GM12878 (cell line): Measurements from ENCODE around the gene GALT.

Source experiments
- CTCF ChIP-seq, 3 experiments: IDR thresholded peaks in 2 of 3; conservative IDR thresholded peaks in 1 of 3; 2 replicates each; pipeline ENCODE4 v1.5.1; 2011; ENCODE audit warnings: low read depth in 3 of 3, low read length in 3 of 3, mild to moderate bottlenecking in 3 of 3, control low read depth in 2 of 3, moderate library complexity in 2 of 3, inconsistent platforms in 1 of 3, mixed read lengths in 1 of 3; ENCODE audit not compliant: control insufficient read depth in 2 of 3, insufficient read depth in 1 of 3; ENCODE audit errors: extremely low read depth in 1 of 3
- HDAC6 ChIP-seq: fragments of 200-600 bp; sonication (generic); IDR thresholded peaks from one replicate; pipeline ENCODE4 v1.8.0; 2017; ENCODE audit warnings: antibody characterized with exemption; ENCODE audit not compliant: unreplicated experiment
- NBN ChIP-seq: fragments of 450-650 bp; IDR thresholded peaks from 2 replicates; pipeline ENCODE4 v1.6.1; 2016
- NR2C2 ChIP-seq: IDR thresholded peaks from 2 replicates; pipeline ENCODE4 v1.6.1; 2011; ENCODE audit warnings: borderline replicate concordance, low read depth; ENCODE audit not compliant: control insufficient read depth, insufficient read length
- NRF1 ChIP-seq: conservative IDR thresholded peaks from 2 replicates; pipeline ENCODE4 v1.6.1; 2011; ENCODE audit warnings: mild to moderate bottlenecking, low read depth, low read length, improper control_type of control experiment
- PKNOX1 ChIP-seq: fragments of 450-650 bp; IDR thresholded peaks from 2 replicates; pipeline ENCODE4 v1.6.1; 2016; ENCODE audit warnings: mild to moderate bottlenecking
- POLR2A ChIP-seq: IDR thresholded peaks from 2 replicates; pipeline ENCODE4 v1.6.1; 2011; ENCODE audit warnings: low read depth, mild to moderate bottlenecking, low read length
- REST ChIP-seq: IDR thresholded peaks from 2 replicates; pipeline ENCODE4 v1.6.1; 2012; ENCODE audit warnings: mild to moderate bottlenecking, low read depth, low read length
- RFX5 ChIP-seq: IDR thresholded peaks from 2 replicates; pipeline ENCODE4 v1.6.1; 2011; ENCODE audit warnings: low read depth, low read length, improper control_type of control experiment
- SIN3A ChIP-seq: IDR thresholded peaks from 2 replicates; pipeline ENCODE4 v1.6.1; 2012; ENCODE audit warnings: low read depth, low read length, improper control_type of control experiment
- TAF1 ChIP-seq: IDR thresholded peaks from 2 replicates; pipeline ENCODE4 v1.6.1; 2011; ENCODE audit warnings: mild to moderate bottlenecking, low read depth, low read length, borderline replicate concordance
- ZNF274 ChIP-seq: IDR thresholded peaks from one replicate; pipeline ENCODE4 v1.8.0; 2011; ENCODE audit not compliant: insufficient read length, insufficient read depth
- ZSCAN29 ChIP-seq: fragments of 450-650 bp; IDR thresholded peaks from 2 replicates; pipeline ENCODE4 v1.6.1; 2017; ENCODE audit warnings: mild to moderate bottlenecking, moderate library complexity
- TF ChIP-seq, protein P1 (sequence below): fragments of 450-650 bp; IDR thresholded peaks from 2 replicates; pipeline ENCODE4 v1.6.1; 2016; ENCODE audit warnings: mild to moderate bottlenecking, moderate library complexity, borderline replicate concordance

DNA sequence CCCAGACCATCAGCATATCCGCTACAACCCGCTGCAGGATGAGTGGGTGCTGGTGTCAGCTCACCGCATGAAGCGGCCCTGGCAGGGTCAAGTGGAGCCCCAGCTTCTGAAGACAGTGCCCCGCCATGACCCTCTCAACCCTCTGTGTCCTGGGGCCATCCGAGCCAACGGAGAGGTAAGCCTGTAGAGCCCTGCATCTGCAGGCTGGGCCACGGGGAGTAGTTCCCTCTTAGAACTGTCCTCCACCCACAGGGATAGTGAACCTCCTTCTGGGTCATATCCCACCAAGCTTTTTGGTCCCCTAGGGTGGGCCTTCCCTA lies 569 bp downstream of the GALT start:
- TF ChIP-seq, protein P1, sequence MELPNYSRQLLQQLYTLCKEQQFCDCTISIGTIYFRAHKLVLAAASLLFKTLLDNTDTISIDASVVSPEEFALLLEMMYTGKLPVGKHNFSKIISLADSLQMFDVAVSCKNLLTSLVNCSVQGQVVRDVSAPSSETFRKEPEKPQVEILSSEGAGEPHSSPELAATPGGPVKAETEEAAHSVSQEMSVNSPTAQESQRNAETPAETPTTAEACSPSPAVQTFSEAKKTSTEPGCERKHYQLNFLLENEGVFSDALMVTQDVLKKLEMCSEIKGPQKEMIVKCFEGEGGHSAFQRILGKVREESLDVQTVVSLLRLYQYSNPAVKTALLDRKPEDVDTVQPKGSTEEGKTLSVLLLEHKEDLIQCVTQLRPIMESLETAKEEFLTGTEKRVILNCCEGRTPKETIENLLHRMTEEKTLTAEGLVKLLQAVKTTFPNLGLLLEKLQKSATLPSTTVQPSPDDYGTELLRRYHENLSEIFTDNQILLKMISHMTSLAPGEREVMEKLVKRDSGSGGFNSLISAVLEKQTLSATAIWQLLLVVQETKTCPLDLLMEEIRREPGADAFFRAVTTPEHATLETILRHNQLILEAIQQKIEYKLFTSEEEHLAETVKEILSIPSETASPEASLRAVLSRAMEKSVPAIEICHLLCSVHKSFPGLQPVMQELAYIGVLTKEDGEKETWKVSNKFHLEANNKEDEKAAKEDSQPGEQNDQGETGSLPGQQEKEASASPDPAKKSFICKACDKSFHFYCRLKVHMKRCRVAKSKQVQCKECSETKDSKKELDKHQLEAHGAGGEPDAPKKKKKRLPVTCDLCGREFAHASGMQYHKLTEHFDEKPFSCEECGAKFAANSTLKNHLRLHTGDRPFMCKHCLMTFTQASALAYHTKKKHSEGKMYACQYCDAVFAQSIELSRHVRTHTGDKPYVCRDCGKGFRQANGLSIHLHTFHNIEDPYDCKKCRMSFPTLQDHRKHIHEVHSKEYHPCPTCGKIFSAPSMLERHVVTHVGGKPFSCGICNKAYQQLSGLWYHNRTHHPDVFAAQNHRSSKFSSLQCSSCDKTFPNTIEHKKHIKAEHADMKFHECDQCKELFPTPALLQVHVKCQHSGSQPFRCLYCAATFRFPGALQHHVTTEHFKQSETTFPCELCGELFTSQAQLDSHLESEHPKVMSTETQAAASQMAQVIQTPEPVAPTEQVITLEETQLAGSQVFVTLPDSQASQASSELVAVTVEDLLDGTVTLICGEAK = no peak
- TF ChIP-seq TAF1 = no peak
- no peak for TF ChIP-seq REST
- TF ChIP-seq SIN3A = no peak
- TF ChIP-seq CTCF (IDR thresholded peaks at IDR 0.05 in 2 of 3, conservative IDR thresholded peaks at IDR 0.05 in 1 of 3; ENCODE audit: control insufficient read depth in 2 of 3, extremely low read depth in 1 of 3, insufficient read depth in 1 of 3, low read depth in 3 of 3, low read length in 3 of 3) = no peak
- no peak for TF ChIP-seq ZSCAN29
- no peak for TF ChIP-seq ZNF274
- no peak for TF ChIP-seq RFX5
- TF ChIP-seq PKNOX1 = no peak
- TF ChIP-seq NBN = no peak
- TF ChIP-seq POLR2A = no peak
- TF ChIP-seq NR2C2 = no peak
- no peak for TF ChIP-seq NRF1
- TF ChIP-seq HDAC6 = no peak
